ENCODE data around the gene PXN.
A peak's percentile ranks its signal among the peaks of the same experiment; 100 is the strongest.
"Not testable (repeated sequence)": the region's sequence is repeated elsewhere in the genome, so short reads cannot be mapped to it uniquely, and the experiment has no call there.

Gene PXN

DNA sequence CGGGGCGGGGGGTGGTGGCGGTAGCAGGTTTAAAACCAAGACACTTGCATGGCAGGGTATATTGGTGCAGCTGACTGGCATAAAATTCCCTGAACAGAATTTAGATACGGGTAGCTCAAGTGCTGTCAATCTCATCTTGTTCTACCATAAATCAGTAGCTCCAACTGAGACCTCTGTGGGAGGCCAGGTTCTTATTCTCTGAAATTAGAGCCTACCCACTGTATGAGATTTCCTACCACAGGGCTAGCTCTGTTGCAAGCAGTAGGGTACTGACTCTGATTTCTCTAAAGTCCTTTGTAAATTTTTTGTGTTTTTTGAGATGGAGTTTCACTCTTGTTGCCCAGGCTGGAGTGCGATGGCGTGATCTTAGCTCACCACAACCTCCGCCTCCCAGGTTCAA lies 61.4 kb downstream of the PXN start:
- DNase-seq = no peak

DNA sequence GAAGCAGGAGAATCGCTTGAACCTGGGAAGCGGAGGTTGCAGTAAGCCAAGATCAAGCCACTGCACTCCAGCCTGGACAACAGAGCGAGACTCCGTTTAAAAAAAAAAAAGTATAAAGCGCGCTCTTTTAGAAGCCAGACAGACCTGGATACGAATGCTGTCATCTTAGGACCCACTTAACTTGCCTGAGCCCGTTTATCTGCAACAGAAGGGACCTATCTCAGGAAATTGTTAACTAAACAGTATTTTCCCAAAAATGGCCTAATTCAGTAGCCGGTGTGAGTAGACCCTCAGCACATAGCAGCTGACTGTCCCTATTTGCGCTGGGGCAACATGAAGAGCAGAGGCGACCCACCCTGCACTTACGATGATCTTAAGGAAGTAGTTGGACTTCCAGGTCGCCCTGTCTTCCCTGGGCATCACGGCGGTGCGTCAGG lies 65.1 kb downstream of the PXN start:
- no peak for DNase-seq

DNA sequence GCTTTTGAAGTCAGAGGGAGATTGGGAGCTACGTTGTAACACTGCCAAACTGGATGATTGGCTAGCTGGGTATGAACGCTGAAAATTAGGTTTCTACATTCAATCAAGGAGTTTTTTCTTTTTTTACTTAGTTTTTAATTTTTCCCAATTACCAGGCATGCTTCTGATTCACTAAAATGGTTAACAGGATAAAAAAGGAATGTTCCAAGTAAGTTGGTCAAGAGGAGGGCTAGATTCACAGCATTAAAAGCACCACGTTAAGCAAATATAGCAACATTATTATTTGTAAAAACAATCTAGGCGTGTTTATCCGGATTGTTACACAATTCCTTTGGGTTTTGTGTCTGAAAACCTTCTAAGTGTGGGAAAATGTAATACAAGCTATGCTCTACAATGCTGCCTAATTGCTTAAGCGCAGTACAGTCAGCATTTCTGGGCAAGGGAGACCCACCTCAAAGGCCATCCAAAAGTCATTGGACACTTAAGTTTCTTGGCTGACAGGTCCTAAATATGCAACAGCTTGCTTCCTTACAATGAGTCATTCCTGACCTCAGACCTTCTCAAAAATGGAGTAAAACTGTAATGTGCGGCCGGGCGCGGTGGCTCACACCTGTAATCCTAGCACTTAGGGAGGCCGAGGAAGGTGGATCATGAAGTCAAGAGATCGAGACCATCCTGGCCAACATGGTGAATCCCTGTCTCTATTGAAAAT lies 65.8 kb downstream of the PXN start:
- DNase-seq = no peak

DNA sequence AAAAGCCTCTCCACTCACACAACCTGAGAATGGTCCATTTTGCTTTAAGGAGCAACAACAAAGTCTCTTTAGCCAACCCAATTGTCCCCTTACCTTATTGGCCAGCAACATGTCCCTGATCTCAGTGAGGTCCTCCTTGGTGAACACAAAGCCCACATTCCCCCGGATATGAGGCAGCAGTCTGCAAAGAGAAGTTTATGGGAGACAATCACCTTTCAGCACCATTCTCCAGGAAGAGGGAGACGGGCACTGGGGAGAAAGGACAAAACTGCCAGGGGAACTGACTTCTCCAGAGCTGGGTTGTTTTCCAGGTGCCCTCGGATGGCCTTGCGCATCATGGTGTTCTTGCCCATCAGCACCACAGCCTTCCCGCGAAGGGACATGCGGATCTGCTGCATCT lies 66.5 kb downstream of the PXN start:
- DNase-seq = no peak

DNA sequence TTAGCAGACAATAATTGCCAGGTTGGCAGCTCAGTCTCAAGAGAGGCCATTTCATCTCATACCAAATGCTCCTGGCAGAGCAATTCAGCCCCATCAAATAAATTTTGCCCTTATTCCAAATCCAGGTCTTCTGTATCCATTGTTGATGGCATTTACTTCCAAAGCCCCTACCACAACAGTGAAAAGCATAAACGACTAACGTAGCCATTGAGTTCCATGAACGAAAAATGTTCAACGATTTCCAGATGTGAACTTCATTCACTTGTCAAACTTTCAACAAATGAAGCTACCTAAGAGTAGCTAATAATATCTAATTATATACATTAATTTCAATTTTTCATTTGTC lies 68.0 kb downstream of the PXN start:
- DNase-seq = no peak

DNA sequence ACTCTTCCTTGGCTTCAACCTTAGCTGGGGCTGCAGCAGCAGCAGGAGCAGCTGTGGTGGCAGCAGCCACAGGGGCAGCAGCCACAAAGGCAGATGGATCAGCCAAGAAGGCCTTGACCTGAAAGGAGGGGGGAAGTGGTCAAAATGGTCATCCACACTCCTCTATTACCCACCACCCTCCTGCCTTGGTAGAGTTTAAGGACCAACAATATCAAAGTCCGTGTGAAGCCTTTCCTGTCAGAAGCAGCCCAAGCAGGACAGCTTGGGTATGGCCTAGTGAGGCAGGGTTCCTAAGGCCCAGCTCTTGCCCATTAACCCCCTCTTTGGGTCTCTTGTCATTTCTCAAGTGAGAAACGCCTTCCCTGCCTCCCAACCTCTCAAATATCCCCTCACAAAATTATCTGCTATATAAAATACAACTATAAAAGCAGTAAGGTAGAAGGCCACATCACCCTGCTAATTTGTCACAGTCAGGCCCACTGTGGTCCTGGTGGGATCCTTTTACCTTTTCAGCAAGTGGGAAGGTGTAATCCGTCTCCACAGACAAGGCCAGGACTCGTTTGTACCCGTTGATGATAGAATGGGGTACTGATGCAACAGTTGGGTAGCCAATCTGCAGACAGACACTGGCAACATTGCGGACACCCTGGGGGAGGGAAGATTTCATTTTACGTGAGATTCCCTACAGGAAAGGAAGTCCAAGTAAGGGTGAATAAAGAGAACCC lies 68.6 kb downstream of the PXN start:
- not testable (repeated sequence) for DNase-seq

DNA sequence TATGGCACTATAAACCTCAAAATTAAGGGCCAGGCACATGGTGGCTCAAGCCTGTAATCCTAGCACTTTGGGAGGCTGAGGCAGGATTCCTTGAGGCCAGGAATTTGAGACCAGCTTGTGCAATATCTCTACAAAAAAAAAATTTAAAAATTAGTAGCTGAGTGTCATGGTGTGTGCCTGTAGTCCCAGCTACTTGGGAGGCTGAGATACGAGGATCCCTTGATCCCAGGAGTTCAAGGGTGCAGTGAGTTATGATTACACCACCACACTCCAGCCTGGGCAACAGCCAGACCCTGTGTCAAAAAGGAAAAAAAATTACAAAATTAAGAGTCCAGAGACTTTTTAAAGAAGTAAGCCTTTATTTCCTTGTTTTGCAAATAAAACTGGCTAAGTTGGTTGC lies 69.2 kb downstream of the PXN start:
- DNase-seq = no peak

DNA sequence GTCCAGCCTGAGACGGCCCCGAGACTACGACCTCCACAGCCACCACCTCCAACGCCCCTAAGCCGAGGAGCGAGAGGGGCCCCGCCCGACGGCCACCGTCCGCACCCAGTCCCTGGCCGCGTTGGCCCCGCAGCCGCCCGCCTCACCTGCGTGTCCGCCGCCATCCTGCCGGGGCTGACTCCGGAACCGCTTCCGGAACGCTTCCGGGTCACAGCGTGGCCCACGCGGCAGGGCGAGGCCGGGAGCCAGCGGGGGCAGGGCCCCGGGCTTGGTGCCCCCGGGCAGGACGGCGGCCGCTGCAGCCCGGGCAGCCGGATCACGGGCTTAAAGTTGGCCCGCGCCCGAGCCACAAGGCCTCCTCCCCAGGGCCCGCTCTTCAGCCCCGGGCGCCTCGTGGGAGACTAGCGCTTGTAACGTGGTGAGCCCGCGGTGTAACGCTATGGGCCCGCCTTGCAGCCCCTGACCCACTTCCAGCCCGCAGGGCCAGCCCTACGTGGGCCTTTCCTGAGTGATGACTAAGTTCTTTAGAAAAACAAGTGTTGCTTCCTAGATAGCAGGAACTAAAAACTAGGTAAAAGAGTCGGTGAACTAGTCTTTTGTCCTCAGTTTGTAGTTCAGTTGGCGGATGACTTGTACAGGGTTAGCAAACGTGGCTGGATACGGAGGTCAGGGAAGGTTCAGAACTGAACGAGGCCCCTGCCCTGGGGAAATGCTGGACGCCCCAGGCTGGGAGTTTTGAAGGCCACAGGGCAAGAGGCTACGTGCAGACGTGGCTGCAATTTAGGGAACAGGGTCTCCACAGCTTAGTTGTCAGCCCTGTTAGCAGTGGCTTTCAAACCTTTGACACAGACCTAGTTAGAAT lies 70.8 kb downstream of the PXN start, which contains the start of gene GCN1:
TSS of gene GCN1 (minus strand) at position 182 of the 862 bp plus-strand sequence. CDS start at position 164, 18 bp downstream.
- DNase-seq = peak; percentile 55

DNA sequence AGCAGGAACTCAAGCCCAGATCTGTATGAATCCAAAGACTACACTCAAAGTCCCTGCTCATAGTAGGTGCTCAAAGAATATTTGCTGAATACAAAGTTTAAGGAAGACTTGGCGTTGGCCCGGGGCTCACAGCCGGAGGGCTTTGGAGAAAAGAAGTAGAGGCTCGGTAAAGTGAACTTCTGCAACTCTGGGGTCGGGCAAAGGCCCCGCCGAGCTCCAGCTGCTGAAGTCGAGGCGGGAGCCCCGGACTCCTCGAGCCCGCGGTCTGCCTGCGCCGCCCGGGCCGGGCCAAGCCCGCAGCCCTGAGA lies 71.3 kb downstream of the PXN start:
- no peak for DNase-seq

DNA sequence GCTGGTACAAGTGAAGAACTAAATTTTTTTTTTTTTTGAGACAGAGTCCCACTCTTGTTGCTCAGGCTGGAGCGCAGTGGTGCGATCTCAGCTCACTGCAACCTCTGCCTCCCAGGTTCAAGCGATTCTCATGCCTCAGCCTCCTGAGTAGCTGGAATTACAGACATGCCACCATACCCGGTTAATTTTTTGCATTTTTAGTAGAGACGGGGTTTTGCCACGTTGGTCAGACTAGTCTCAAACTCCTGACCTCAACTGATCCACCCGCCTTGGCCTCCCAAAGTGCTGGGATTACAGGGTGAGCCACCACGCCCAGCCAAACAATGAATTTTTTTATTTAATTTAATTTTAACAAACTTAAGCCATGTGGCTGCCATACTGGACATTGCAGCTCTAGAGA lies 72.2 kb downstream of the PXN start:
- DNase-seq = not testable (repeated sequence)

DNA sequence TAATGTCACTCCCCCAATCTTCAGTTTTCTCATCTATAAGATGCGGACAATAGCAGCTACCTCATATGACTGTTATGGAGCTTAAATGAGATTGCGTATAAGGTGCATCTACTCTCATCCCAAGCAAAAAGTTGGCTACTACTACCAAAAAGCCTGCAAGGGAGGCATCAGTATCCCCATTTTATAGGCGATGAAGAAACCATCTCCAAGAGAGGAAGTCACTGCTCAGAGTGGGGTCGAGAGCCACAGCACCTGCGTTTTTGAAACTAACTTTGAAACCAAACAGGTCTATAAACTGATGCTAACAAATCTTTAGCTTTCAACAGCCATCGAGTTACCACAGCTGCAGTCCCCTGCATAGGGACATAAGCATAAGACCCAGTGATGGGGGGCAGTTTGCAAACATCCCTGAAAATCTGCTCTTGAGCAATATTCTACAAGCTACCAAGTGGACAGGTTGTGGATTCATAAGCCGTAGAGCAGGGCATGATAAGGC lies 74.5 kb downstream of the PXN start:
- no peak for DNase-seq

DNA sequence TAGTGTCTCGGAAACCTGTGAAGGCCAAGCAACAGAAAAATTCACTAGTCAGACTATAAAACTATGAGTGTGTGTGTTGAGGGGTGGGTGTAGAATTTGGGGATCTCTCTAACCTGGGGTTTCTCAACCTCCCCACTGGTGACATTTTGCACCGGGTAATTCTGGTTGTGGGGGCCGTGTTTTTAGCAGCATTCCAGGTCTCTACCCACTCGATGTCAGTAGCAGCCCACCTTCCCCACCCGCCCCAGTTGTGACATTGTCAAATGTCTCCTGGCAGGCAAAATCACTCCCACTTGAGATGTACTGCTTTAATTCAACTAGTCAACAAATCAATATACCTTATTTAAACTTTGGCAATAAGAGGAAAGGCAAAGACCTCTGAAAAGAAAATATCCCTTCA lies 75.1 kb downstream of the PXN start:
- DNase-seq = no peak

DNA sequence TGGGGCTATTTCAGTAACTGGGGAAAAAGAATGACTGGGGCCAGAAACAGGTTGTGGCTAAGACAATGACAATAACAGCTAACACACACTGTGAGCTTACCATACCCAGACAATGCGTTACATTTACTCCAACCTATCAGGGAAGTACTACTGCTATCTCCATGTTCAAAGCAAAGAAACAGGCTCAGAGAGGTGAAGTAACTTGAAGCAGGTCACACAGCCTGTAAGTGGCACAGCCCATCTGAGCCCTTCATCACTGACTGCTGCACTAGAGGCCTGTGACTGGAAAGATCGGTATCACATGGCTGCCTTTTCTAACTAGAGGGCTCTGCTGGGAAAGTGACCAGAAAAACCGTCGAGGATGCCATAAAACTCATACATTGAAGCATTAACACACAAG lies 78.9 kb downstream of the PXN start:
- DNase-seq = no peak

DNA sequence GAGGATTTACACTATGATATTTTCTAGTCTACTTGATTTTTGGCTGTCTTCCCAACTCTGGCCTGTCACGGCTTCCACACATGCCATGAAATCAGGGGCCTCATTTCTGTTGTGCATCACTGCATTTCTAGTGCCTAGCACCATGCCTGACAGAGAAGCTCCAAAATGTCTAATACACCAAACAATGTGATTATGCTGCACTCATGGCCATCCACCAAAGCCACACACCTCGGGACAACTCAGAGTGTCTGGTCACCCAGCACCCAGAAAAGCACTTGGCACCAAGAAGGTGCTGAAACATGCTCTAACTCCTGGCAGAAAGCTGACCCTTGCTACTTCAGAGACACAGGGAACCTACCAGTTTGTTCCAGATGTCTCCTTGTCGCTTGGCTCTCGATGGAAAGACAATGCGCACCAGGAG lies 82.3 kb downstream of the PXN start:
- no peak for DNase-seq

DNA sequence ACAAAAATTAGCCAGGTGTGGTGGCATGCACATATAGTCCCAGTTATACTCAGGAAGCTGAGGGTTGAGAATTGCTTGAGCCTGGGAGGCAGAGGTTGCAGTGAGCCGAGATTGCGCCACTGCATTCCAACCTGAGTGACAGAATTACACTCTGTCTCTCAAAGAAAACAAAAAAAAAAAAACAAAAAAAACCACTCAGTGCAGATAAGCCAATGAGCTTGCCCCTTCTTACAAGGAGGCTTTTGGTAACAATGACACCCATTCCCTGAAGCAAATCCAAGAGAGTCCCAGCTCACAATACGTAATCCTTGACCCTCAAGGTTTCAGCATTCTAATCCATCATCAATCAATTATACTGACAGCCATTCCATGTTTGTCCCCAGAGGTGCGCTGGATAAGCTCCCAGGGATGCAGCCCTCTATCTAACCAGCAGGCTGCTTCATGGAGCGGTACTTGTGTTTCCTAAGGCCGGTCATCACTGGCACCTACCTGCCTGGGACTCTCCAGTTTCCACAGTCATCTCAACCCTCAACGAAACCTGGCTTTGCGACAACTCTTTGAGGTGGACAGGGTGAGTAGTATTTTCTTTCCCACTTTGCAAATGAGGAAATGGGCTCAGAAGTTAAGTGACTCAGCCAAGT lies 83.4 kb downstream of the PXN start:
- DNase-seq = no peak

DNA sequence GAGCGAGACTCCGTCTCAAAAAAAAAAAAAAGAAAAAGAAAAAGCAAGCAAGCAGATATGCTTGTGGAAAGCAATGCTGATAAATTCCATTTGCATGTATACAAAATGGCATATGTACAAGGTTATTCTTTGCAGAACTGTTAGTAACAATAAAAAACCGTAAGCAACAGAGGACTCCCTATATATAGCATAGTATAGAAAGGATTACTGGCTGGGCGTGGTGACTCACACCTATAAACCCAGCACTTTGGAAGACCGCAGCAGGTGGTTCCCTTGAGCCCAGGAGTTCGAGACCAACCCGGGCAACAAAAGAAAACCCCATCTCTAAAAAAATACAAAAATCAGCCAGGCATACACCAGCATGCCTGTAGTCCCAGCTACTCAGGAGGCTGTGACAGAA lies 84.6 kb downstream of the PXN start:
- DNase-seq = no peak

DNA sequence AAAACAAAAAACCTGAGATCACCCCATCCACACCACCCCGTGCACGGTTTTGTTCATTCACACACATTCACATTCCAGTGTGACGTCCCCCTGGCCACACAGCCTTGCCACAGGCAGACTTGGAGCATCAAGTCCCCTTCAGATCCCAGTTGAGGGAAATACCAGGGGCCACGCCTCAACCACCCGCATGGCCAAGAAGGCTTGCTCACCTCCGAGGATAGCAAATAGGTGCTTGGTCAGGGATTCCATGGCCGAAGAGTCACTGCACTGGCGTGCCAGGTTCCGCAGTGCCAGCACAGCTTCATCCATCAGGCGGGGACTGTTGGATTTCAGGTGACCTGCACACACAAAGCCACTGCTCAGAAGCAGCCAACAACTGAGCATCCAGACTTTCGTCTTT lies 90.0 kb downstream of the PXN start:
- no peak for DNase-seq

DNA sequence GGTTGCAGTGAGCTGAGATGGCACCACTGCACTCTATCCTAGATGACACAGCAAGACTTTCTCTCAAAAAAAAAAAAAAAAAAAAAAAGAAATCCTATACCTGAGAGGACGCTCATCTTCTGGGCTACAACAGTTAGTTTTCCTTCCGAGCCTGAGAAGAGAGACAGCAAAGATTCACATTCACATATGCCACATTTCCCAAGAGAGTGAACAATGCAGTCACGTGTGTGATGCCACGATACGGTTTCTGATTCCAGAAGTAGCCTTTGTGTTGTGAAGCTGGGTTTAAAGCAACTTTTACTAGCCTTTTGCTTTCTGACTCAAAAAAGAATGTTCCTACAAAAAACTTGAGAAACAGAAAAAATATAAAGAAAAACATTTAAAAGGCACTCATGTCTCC lies 90.5 kb downstream of the PXN start:
- DNase-seq = no peak

DNA sequence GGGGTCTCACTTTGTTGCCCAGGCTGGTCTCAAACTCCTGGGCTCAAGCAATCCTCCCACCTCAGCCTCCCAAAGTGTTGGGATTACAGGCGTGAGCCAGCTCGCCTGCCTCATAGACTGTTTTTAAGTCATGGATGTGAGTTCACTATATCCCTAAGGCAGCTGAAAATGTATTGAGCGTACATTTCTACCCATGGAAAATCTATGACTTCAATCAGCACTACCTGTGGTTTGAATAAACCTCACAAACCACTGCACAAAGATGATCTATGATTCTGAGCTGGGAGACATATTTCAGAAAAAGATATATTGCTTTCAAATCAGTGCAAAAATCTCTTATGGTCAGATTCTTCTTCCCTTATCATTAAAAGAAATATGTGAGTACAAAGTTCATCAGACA lies 93.5 kb downstream of the PXN start:
- DNase-seq = no peak

DNA sequence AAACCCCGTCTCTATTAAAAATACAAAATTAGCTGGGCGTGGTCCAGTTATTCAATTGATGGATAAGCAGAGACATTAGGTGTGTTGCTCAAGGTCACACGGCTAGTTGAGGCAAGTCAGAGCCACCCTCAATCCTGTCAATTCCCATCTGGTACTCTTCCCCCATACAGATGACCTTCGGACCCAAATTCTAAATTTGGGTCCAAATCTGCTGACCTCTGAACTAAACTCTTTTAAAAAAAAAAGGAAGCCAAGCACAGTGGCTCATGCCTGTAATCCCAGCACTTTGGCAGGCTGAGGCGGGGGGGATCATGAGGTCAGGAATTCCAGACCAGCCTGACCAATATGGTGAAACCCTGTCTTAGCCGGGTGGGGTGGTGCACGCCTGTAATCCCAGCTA lies 94.9 kb downstream of the PXN start:
- no peak for DNase-seq

DNA sequence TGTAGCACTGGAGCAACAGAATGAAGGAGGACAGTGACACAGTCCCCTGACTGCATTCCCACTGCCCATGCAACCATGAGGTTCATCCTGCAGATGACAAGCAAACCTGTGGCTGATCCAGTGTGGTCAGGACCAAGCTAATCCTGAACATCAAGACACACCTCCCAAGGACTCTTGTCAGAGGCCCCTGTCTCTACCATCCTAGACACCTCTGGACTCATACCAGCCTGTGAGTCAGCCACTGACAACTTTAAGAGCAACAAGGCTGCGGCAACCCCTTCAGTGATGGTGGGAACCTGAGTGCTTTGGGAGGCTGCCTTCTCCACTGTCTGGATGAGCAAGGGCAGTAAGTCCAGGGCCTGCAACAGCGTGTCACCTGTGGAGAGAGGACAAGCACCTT lies 95.6 kb downstream of the PXN start:
- no peak for DNase-seq

DNA sequence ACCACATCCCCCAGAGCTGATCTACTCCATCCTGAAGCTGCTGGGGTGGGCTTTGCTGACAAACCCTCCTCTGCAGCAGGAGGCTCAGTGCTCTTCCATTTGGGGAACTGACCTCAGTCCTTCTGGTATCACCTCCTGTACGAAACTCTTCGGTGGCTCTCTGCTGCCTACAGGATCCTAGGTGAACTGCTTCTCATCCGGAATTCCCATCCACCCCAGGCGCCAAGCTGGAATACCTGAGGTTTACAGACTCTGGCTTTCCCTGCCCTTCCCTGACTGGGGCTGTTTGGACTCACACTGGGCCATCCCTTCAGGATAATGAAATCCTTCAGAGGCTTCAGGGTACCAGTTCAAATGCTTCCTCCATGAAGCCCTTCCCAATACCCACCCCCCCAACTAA lies 97.2 kb downstream of the PXN start:
- no peak for DNase-seq

DNA sequence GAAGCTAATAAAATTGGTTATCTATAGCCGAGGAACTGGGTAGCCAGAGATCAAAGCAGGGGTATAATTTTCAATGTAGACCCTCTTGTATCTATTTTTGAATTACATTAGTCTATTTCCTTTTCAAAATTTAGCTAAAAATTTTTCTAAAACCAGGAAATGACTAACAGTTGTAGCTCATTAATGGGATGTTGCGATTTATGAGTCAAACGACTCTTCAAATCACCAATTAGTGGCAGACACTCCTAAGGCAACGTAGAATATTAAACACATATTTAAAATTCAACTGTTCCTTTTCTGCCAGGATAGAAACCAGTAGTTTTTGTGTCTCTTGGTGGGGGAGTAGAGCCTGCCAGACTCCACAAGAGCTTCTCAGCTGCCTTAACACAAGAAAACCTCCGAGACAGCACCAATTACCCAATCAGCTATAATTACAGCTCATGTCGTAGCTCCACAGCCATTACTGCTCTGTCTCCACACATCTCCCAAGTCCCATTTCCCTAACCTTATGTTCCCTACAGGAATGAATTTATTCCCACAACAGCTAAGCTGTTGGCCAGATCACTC lies 97.9 kb downstream of the PXN start:
- no peak for DNase-seq

Data from NCI-H526 treated with DMSO at 0.1 percent for 48 hours (cell line).